AG10803 (cell line): ENCODE measurements around the gene IGFL3.

Source experiments
- DNase-seq: peaks from one replicate; pipeline ENCODE4 v3.0.0; 2010; ENCODE audit warnings: low read depth
- H3K4me3 ChIP-seq: 2 replicates; pipeline ENCODE4 v1.5.1; 2011; ENCODE audit warnings: mild to moderate bottlenecking, low read length, control low read depth
- TF ChIP-seq, protein P1 (sequence below): conservative IDR thresholded peaks from 2 replicates; pipeline ENCODE4 v1.5.1; 2011; ENCODE audit warnings: mild to moderate bottlenecking, low read length, control low read depth, inconsistent platforms

The IGFL3 gene

GRCh38 chr19:46076951-46077814 is 47.3 kb downstream of the IGFL3 start:
- DNase-seq: peak; percentile 73
- TF ChIP-seq, protein P1, sequence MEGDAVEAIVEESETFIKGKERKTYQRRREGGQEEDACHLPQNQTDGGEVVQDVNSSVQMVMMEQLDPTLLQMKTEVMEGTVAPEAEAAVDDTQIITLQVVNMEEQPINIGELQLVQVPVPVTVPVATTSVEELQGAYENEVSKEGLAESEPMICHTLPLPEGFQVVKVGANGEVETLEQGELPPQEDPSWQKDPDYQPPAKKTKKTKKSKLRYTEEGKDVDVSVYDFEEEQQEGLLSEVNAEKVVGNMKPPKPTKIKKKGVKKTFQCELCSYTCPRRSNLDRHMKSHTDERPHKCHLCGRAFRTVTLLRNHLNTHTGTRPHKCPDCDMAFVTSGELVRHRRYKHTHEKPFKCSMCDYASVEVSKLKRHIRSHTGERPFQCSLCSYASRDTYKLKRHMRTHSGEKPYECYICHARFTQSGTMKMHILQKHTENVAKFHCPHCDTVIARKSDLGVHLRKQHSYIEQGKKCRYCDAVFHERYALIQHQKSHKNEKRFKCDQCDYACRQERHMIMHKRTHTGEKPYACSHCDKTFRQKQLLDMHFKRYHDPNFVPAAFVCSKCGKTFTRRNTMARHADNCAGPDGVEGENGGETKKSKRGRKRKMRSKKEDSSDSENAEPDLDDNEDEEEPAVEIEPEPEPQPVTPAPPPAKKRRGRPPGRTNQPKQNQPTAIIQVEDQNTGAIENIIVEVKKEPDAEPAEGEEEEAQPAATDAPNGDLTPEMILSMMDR: peak; percentile 100
- H3K4me3 ChIP-seq: no peak overlapping the region; the same call in 1 of the 2 replicates

GRCh38 chr19:46076031-46076880 is 48.2 kb downstream of the IGFL3 start:
- no peak for DNase-seq
- H3K4me3 ChIP-seq: no peak overlapping the region
- TF ChIP-seq, protein P1: no peak; the same call in 1 of the 2 replicates

- no peak for DNase-seq
- TF ChIP-seq, protein P1: no peak
- H3K4me3 ChIP-seq: no peak overlapping the region
Observed at GRCh38 chr19:46073268-46073922, 51.1 kb downstream of the IGFL3 start.
